Measurements from ENCODE around the gene L3MBTL3.

L3MBTL3 gene

DNA sequence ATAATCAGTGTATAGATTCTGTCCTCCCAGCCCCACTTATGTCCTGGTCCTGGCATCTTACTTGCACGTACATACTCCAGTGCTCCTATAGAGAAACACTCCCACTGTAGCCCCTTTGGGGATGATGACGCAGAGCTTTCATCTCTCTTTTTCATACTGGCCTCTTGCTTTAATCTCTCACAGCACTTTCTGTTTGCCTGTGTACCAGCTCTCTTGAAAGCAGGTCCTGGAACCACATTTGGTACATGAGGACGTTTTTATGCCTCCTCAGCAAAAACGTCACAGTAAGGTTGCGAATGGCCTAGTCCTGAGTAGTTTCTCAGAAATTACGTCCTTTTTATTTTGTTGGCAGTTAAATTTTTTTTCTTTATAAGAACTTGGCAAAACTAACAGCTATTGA lies 10.8 kb downstream of the L3MBTL3 start:
- peak; percentile 36 for DNase-seq

DNA sequence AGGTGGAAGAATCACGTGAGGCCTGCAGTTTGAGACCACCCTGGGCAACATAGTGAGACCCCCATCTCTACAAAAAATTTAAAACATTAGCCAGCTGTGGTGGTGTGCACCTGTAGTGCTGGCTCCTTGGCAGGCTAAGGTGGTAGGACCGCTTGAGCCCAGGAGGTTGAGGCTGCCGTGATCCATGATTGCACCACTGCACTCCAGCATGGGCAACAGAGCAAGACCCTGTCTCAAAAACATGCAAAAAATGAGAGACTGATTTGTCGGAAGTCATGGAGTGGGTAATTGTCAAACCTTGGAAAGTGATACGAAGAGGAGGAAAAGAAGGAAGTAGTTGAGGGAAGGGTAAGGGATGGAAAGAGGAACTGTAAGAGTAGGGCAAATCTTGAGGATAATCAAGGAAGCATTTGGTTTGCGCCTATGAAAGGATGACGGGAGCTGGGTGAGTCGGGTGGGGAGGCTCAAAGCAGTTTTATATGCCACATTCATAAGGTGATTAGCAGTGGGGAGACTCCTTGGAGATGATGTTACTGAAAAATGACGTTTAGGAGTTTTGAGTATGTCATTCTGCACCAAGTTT lies 14.5 kb downstream of the L3MBTL3 start:
- DNase-seq, result no peak

- DNase-seq, result no peak
These were observed 15.6 kb downstream of the L3MBTL3 start for GRCh38 chr6:130033949-130034348.

- DNase-seq, result peak; percentile 62
These were observed 16.2 kb downstream of the L3MBTL3 start for GRCh38 chr6:130034378-130035146.

DNA sequence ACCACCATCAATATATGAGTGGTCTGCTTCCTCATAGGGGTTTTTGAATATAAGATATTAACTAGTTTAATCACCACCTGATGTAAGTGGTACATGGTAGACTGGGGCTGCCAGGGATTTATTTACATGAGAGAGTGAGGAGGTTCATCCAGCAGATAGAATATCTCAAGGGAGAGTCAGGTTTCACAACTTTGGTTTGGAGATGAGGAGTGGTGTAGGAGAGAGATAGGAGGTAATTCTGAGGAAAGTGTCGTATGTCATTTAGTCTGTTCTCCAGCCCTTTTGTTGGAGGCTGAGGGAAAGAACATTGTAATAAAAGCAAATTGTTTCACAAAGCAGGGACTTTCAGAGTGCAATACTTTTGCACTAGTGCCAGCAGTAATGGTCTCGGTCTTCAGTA lies 16.8 kb downstream of the L3MBTL3 start:
- DNase-seq, result no peak

DNA sequence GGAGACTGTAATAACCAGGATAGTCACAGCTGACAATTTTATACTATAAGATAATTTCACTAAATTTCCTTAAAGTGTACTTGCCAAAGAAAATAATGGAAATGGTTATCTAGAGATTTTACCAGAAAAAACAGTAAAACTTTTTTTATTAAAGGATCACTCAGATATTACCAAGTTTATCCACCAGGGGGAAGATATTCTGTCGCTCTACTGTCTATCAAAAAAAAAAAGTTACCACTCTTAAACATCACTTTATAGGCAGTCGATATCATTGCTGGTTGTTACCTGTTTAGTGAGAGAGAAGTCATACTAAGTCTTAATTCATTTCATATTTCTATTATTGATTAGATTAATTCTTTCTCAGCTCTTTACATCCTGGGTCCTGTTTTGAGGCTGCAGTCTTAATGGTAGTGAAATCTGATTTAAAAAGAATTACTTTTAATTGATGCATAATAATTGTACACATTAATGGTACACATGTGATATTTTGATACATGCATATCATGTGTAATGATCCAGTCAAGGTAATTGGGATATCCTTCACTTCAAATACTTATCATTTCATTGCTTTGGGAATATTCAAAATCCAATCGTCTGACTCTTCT lies 18.9 kb downstream of the L3MBTL3 start:
- DNase-seq, result peak; percentile 36

DNA sequence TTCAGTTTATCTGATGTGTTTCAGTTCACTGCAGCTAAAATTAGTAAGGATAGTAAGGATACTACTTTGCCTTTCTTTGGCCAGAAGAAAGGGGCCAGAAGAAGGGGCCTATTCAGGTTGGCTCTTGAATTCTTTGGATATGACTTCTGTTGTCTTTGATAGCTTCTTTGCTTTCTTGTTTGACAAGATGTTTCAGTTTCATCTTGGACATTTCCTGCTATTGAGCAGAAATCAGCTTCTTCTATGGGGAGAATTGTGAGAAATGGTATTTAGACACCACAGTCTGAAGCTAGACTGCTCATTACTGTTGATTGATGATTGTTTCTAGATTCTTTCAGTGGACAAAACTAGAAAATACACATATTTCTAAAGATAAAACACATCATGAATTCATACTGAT lies 23.2 kb downstream of the L3MBTL3 start:
- no peak for DNase-seq

- no peak for DNase-seq
These were observed 25.0 kb downstream of the L3MBTL3 start for GRCh38 chr6:130043344-130043743.

DNA sequence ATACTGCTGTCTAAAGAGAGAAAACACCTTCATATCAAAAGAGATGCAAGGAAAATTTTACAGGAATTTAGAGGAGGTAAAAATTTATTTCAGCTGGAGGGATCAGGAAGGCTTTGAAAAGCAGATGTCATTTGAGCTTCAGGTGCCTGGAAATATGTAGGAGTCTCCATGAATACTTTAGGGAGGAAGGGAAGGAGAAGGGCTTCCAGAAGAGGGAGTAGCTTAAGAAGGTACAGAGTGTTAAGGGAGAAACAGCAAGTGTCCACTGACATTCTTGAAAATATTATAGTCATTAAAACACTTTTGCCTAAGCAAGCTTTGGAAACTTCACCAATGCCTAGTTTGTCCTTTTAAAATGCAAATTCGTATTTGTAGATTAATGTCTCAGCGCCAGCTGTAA lies 27.2 kb downstream of the L3MBTL3 start:
- no peak for DNase-seq

GRCh38 chr6:130046671-130047070 lies 28.3 kb downstream of the L3MBTL3 start:
- no peak for DNase-seq

- no peak for DNase-seq
These were observed 29.0 kb downstream of the L3MBTL3 start for GRCh38 chr6:130047088-130047995.

- DNase-seq, result no peak
These were observed 31.8 kb downstream of the L3MBTL3 start for GRCh38 chr6:130050230-130050629.

- DNase-seq, result no peak
These were observed 36.3 kb downstream of the L3MBTL3 start for GRCh38 chr6:130054725-130055124.

- DNase-seq, result no peak
These were observed 36.9 kb downstream of the L3MBTL3 start for GRCh38 chr6:130055271-130055670.

DNA sequence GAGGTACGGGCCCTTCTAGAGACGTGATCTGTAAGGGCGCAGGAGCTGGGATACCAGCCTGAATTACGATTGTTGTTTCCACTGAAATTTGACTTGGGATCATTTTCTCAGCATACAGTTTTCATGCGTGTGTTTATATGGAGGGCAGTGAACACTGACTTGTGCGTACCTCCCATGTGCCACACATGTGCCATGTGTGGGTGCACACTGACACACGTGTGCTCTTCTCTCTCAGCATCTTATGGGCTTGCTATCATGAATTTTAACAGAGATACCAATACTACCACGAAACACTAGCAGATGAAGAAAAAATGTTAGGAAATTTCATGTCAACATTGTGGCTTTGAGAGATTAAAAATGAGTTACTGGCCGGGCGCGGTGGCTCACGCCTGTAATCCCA lies 39.1 kb downstream of the L3MBTL3 start:
- DNase-seq, result no peak

DNA sequence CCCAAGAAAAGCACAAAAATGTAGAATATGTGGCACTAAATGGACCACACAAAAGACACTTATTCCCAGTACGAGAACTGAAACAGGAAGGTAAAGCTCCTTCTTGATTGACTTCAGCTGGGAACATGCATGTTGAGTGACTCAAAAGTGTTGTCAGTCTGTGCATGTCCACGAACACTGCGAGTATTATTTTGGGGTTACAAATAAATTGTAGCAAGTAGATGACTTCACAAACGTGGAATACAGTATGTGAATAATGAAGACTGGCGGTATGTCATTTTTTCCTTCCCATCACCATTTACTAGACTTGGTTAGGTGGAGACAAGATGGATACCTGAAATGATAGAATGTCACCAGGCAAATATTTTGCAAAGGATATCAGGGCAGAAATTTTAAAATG lies 45.4 kb downstream of the L3MBTL3 start:
- DNase-seq, result no peak

DNA sequence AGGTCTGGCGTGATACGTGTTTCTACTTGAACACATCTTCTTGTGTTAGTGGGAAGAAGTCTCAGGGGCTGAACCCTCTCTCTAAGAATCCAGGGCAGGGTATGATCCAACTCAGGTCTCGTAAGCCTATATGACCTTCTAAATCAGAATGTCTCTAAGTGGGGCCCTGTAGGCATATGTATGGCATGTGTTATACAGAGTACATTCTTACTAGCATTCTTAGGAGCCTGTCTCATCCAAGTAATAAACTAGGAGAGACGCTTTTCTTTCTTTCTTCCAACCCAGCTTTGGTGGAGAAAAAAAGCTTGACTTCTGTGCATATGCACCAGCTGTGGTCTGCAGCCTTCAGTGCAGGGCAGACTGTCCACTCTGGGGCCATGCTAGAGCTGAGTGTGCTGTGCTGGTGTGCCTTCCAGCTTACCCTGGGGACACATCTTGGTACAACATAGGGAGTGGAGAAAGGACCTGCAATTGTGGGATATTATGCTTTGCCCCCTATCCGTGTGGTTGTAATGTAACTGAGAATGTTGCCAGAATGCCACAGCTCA lies 47.3 kb downstream of the L3MBTL3 start:
- DNase-seq, result no peak

GRCh38 chr6:130069485-130069884 lies 51.1 kb downstream of the L3MBTL3 start:
- no peak for DNase-seq

DNA sequence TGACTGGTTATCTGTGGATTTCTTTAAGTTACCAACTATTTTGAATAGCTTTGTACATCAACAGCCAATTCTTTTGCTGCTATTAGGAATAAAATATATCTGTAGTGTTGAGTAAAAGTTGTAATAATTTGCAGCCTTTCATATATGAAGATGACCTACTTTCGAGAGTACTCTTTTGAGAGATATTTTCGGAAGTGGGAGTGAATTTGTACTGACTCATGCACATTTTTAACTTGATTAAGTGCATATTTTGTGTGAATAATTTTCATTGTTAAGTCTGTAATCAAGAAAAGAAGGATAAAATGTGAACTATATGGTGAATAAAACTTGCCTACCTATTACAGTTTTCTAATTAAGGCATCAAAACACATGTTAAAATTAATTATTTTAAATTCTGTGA lies 51.9 kb downstream of the L3MBTL3 start:
- DNase-seq, result peak; percentile 15

- DNase-seq, result no peak
These were observed 52.4 kb downstream of the L3MBTL3 start for GRCh38 chr6:130070792-130071191.

- no peak for DNase-seq
These were observed 57.6 kb downstream of the L3MBTL3 start for GRCh38 chr6:130075879-130076460.

DNA sequence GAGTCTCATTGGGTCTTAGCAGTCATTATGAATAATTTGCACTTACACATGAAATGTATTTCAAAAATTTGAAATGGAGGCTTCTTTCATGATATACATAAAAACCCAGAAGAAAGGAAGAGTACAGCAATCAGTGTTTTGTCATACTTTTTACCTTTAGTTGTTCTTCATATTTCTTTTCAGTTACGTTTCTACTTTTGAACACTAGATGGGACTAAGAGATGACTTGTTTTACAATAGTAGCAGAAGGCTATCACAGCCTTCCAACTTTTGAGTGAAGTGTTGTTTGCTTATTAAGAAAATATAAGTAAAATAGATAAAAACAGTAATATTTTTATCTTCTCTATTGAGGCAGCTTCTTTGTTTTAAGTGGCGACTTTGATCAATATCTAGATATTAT lies 58.1 kb downstream of the L3MBTL3 start:
- peak; percentile 32 for DNase-seq

DNA sequence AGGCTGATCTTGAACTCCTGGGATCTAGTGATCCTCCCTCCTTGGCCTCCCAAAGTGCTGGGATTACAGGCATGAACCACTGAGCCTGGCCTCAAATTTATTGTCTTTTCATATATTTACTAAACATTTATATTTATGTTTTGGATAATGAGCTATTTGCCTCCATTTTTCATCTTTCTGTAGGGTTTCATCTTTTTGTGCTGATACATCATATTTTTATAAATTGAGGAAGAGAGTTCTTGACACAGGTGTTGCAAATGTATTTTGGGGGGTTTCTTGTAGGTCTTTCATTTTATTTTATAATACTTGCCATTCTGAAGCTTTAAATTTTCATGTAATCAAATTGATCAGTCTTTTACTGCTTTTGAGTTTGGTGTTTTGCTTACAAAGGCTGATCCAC lies 72.4 kb downstream of the L3MBTL3 start:
- DNase-seq, result no peak

Data from CD4-positive, alpha-beta T cell treated with Interleukin-4 for 4 hours (primary cell).